ENCODE results near the gene DYNC1I1. TPM values are rescaled to one million over a fixed set of nuclear protein-coding genes. Genes with fewer than 3 reads are reported as not detected.

Gene DYNC1I1
- polyA plus RNA-seq, 1 donor from 2014 or later, result 28.9 TPM

DNA sequence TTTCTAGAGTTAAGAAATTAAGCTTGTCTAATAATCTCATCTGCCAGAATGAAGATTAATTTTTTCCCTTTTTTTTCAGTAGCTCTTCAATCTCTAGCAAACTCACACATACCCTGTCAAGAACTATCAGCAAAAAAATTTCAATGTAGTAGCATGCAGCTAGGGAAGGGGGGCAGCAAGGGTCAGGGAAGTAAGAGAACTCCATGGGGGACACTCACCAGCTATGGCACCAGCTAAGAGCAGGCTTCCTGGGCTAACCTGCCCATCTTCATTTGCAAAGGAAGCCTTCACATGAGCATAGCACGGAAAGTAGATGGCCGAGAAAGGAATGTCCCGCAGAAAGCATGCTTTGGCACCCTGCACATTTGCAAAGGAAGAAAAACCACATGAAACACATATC, 359.2 kb downstream of the DYNC1I1 start:
- Histone ChIP-seq H3F3A (ENCODE audit: insufficient read depth, low read length, poor library complexity, severe bottlenecking) (no peaks in the 10 kb centered on the region), H3K9me2 (ENCODE audit: insufficient read depth, low read length) (no peaks in the 10 kb centered on the region), H3K9ac (ENCODE audit: low read length) (no peak overlapping the region), H3K36me3 (ENCODE audit: insufficient read depth, low read length) (no peaks in the 10 kb centered on the region), H3K4me3 (ENCODE audit: low read length) (no peak overlapping the region), H3K27ac (ENCODE audit: low read length) (no peak overlapping the region), H2AFZ (ENCODE audit: low read depth, low read length) (no peak overlapping the region), H3K9me3 (ENCODE audit: low read length) (no peaks in the 10 kb centered on the region), H3K27me3 (ENCODE audit: insufficient read depth, low read depth, low read length) (no peaks in the 10 kb centered on the region), H4K20me1 (ENCODE audit: insufficient read depth) (no peaks in the 10 kb centered on the region), H3K79me2 (replicated peaks; ENCODE audit: insufficient read depth, low read length) (no peaks in the 10 kb centered on the region), H3K4me2 (ENCODE audit: low read length) (no peak overlapping the region)
- TF ChIP-seq EP300 (conservative IDR thresholded peaks at IDR 0.05; ENCODE audit: poor library complexity, severe bottlenecking) (no peak), POLR2AphosphoS5 (IDR thresholded peaks at IDR 0.05) (no peak)
- TF ChIP-seq, protein P1, sequence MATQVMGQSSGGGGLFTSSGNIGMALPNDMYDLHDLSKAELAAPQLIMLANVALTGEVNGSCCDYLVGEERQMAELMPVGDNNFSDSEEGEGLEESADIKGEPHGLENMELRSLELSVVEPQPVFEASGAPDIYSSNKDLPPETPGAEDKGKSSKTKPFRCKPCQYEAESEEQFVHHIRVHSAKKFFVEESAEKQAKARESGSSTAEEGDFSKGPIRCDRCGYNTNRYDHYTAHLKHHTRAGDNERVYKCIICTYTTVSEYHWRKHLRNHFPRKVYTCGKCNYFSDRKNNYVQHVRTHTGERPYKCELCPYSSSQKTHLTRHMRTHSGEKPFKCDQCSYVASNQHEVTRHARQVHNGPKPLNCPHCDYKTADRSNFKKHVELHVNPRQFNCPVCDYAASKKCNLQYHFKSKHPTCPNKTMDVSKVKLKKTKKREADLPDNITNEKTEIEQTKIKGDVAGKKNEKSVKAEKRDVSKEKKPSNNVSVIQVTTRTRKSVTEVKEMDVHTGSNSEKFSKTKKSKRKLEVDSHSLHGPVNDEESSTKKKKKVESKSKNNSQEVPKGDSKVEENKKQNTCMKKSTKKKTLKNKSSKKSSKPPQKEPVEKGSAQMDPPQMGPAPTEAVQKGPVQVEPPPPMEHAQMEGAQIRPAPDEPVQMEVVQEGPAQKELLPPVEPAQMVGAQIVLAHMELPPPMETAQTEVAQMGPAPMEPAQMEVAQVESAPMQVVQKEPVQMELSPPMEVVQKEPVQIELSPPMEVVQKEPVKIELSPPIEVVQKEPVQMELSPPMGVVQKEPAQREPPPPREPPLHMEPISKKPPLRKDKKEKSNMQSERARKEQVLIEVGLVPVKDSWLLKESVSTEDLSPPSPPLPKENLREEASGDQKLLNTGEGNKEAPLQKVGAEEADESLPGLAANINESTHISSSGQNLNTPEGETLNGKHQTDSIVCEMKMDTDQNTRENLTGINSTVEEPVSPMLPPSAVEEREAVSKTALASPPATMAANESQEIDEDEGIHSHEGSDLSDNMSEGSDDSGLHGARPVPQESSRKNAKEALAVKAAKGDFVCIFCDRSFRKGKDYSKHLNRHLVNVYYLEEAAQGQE (IDR thresholded peaks at IDR 0.05; ENCODE audit: borderline replicate concordance), result no peak

GRCh38 chr7:96135241-96135640, 362.9 kb downstream of the DYNC1I1 start:
- TF ChIP-seq POLR2AphosphoS5 (IDR thresholded peaks at IDR 0.05), result no peak
- TF ChIP-seq EP300 (conservative IDR thresholded peaks at IDR 0.05; ENCODE audit: poor library complexity, severe bottlenecking), result no peak
- no peak for TF ChIP-seq EZH2 (IDR thresholded peaks at IDR 0.05; ENCODE audit: borderline replicate concordance, insufficient read depth, low read length, poor library complexity, severe bottlenecking)
- TF ChIP-seq CTCF (IDR thresholded peaks at IDR 0.05; ENCODE audit: poor library complexity, severe bottlenecking), result no peak
- TF ChIP-seq TAF1 (IDR thresholded peaks at IDR 0.05; ENCODE audit: low read depth), result no peak
- no peak for TF ChIP-seq MXI1 (conservative IDR thresholded peaks at IDR 0.05; ENCODE audit: poor library complexity, severe bottlenecking)
- TF ChIP-seq RAD21 (conservative IDR thresholded peaks at IDR 0.05), result no peak
- TF ChIP-seq, protein P1 (IDR thresholded peaks at IDR 0.05; ENCODE audit: borderline replicate concordance), result no peak
- TF ChIP-seq SMC3 (conservative IDR thresholded peaks at IDR 0.05; ENCODE audit: poor library complexity), result no peak
- Histone ChIP-seq H3K4me3 (ENCODE audit: low read length) (no peak overlapping the region), H2AFZ (ENCODE audit: low read depth, low read length) (no peak overlapping the region), H3K27ac (ENCODE audit: low read length) (no peak overlapping the region), H3K9me3 (ENCODE audit: low read length) (no peaks in the 10 kb centered on the region), H3K36me3 (ENCODE audit: insufficient read depth, low read length) (no peaks in the 10 kb centered on the region), H3K4me2 (ENCODE audit: low read length) (no peak overlapping the region), H3K27me3 (ENCODE audit: insufficient read depth, low read depth, low read length) (no peaks in the 10 kb centered on the region), H3K9ac (ENCODE audit: low read length) (no peak overlapping the region), H3K79me2 (replicated peaks; ENCODE audit: insufficient read depth, low read length) (no peaks in the 10 kb centered on the region), H3K9me2 (ENCODE audit: insufficient read depth, low read length) (no peaks in the 10 kb centered on the region), H3F3A (ENCODE audit: insufficient read depth, low read length, poor library complexity, severe bottlenecking) (no peaks in the 10 kb centered on the region), H4K20me1 (ENCODE audit: insufficient read depth) (no peaks in the 10 kb centered on the region)

Data from neural cell (in vitro differentiated cells).